Activated gamma-delta T cell treated with Interleukin-2 at 50 U/mL for 16 hours (primary cell): Measurements from ENCODE around the gene DNAL1.

ENCODE experiments used
- DNase-seq: peaks from one replicate; pipeline ENCODE4 v3.0.0-alpha.2; 2020

The DNAL1 gene

DNA sequence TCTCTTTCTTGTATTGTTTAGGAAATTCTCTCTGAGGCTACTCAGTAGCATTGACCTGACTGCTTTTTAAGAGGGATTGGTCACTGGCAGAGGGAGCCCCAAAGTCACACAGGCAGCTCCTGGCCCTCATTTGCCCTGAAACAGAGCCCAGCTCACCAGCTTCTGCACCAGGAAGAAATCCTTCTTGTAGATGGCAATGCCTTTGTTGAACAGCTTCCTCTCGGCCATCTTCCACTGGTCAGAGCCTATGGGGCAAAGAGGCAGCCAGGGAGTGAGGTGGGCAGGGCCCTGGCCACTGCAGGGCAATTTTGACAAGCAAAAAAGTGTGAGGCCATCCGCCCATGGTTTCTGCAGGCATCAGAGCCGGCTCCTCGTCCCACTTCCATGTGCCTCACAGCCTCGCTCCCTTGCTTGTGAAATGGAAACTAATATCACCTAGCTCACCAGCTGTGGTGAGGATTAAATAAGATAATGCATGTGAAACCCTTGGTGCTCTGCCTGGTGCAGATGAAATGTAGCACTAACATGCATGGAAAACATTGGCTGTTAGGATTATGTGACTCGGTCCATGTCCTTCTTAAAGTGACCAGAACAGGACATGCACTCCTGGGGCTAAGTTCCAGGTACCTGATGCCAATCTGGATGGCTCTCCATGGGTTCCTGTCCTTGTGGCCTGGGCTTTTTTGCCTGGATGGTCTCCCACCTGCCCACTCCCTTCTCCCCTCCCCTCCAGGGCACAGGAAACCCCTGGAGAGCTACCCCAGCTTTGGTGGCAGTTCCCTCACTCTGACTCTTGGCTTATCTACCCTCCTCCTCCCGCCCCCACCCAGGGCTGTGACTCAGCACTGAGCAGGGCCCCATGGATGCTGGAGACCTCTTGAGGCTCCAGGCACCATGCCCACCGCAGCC is 80.6 kb downstream of the DNAL1 start:
- no peak for DNase-seq

DNA sequence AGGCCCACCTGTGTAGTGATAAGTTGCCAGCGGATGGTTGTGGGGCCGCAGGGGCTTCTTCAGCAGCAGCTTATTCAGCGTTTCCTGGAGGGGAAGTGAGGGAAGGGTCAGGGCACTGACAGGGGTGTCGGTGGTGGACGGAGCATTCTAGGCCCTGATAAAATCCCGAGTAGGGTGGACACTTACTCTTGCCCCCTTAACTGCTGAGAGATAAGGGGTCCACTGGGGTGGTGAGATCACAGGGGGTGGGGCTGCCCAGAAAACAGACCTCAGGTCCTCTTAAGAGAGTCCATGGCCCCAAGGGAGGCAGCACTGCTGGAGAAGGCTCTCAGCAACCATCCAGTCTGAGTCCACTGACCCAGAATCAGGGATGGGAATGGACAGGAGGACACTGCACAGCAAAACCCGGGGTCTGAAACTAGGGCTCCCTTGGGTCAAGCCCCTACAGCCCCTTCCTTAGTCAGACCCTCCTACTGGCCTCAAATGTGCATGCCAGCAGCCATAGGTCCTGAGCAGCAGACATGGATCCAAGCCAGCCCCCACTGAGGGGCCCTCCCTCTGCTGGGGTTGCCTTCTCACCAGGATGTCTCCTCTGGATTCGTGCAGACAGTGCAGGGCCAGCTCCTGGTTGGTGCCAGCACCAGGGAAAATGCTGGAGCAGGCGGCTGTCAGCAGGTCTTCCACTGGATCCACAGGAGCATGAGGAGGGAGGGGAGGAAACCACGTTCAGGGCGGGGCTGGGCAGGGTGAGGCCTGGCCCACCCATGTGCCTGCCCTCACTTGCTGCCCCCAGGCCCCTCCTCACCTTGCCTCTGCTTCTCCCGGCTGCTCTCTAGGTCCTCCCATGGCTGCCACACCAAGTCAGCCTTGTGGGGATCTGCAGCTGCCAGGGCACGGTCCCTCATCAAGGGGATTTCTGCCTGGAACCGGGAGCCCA is 81.5 kb downstream of the DNAL1 start:
- no peak for DNase-seq

DNA sequence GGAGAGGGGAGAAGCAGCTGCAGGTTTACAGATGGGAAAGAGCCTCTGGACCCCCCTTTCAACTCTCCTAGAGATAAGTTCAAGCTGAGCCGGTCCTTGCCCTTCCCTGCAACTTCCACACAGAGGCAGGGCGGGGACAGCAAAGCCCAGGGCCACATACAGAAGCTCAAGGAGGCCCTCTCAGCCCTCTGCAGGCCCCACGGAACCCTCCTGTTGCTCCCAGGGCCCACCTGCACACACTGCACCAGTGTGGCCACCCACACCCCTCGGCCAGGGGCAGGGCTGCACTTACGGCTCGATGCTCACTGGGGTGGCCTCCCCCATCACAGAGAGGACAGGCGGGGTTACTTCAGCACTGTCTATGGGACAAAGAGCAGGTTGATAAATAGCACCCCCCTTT is 82.4 kb downstream of the DNAL1 start:
- DNase-seq = no peak

DNA sequence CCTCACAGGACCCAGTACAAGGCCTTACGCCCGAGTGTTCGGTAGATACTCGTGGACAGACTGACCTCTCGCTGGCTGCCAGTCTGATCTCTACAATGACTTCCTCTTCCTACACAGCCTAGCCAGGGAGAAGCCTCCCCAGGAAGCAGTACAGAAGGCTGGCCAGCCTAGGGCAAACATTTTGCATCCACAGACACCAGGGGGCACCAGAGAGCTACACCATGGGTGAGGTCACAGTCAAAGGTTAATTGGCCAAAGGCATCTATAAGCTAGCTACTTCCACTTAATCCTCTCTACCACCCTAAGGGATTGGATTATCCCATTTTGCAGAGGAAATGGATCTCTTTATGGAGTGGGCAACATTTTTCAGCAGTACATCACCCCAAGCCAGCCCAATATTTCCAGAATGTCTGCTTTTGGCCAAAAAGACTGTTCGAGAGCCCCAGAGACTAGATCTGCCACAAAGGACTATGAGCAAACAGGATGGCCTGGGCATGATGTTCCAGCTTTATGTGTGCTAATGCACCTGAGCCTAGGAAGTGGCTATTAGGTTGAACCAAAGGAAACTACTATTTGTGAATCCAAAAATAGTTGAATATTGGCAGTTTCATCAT is 84.0 kb downstream of the DNAL1 start:
- DNase-seq = peak; percentile 91

DNA sequence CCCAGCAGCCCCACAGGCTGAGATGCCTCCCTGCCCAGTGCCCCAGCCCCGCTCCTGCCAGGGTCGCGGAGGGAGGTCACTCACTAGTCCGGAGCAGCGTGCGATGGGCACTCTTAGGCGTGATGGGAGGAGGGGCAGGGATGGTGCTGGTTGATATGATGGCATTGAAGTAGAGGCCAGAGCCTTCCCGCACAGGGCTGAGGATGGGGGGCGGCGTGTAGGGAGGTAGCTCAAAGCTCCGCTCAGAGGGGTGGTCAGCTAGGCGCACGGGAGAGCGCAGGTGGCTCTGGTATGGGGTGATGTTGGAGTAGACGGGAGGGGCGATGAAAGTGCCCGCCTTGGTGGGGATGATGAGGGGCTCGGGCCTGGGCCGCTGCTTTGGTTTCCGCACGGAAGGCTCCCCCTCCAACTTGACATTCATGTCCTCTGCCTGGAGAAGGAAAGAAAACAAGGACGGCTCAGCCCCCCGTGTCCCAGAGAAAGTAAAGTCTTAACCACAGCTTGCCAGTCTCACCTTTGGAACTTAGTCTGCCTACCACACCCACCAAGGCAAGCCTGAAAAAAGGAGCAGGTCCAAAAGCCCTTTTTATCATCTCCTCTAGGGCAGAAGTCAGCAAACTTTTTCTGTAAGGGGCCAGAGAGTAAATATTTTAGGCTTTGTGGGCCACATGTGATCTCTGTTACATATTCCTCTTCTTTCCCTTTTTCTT is 84.9 kb downstream of the DNAL1 start:
- no peak for DNase-seq

DNA sequence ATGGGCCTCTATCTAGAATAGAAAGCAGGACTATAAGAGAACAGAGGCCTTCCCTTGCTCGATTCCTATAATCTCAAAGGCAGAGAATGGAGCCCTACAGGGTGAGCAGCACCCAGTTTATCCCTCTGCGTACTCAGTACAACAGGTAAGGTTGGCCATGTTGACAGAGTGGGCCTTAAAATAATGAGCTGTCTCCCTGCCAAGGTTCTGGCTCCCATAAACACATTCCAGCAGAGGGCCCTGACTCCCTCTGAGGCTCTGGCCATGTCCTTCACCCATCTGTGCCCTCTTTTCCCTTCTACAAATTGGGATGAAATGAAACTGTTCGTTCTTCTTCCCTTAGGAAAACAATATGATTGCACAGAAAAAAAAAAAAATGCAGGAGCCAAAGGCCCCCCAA is 86.3 kb downstream of the DNAL1 start:
- no peak for DNase-seq

DNA sequence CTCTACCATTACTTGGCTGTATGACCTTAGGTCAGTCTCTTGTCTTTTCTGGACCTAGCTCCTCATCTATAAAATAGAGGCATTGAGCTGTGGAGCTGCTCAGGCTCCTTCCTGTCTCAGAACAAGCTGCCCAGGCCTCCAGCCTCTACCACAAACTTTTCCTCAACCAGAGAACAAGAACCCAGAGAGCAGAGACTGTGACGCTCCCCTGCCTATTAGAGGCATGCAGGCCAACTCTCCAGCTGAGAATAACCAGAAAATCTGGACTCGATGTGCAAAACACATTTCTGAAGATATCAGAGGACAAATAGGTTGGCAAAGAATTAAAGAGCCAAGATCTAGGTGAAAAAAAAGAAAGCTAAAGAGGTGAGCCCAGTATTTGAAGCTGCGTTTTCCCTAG is 87.2 kb downstream of the DNAL1 start:
- no peak for DNase-seq

DNA sequence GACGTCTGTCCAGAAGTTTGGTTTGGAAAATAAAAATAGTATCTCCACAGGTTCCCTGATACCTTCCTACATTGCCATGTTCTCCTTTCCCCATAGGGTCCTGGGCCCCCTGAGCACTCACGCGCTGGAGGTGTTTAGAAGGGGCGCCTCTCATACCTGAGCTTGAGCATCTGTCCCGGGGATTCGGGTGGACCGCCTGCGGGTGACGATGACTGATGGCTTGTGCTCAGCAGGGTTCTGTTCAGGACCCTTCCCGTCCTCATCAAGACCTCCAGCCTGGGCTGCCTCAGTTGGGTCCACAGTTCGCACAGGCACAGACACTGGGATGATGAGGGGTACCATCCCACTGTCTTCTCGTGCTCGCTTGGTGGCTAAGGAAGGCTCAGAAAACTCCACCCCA is 92.1 kb downstream of the DNAL1 start:
- DNase-seq = no peak

DNA sequence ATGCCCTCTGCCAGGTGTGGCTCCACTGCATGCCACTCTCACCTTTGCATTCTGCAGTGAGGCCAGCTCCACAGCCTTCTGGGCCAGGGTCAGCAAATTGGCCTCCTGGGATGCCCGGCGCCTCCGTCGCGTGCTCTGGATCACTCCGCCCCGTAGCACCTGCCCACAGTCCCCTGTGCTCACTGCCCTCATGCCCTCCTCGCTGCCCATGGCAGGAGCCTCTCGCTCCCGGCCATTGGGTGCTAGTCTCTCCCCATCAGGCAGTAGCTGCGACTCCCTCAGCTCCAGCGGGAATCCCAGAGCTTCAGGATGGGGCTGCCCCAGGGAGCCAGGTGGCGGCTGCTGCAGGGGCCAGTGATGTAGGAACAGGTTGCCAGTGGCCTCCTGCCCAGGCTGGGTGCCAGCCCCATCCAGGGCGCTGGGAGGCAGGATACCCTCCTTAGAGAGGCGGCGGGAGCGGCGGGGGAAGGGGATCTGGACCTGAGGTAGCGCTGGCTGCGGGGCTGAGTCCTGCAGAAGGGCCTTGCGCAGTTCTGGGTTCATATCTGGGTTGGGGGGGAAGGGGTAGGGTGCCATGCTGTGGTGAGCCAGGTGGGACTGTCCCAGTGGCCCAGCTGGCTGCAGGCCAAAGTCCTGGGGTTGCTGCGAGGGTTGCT is 93.9 kb downstream of the DNAL1 start:
- DNase-seq = no peak

DNA sequence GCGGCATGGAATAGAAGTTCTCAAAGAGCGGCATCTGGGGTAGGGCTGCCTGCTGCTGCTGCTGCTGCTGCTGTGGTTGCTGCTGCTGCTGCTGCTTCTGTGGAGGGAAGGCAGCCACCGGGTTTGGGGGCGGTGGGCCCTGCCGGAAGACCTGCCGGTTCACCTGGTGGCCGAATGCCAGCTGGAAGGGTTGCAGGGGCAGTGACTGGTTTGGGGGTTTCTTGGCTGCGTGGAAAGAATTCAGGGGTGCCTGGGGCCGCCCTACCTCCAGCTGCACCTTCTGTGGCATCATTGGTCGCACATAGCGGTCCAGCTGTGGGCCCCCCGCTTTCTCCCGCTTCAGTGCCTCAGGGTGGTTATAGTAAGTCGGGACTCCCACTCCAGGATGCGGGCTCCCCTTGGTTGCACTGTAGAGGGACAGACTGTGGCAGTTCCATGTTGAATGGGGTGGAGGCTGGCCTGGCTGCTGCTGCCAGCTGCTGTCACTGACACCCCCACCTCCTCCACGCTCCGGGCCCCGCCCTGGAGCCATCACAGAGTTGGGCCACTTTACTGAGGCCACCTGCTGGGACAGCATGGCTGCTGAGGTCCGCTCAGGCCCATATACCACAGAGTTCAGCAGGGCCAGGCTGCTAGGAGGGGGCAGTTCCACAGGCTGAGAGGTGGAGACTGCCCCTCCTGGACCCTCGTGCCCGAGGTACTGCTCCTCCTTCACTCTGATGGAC is 94.5 kb downstream of the DNAL1 start:
- DNase-seq = no peak

DNA sequence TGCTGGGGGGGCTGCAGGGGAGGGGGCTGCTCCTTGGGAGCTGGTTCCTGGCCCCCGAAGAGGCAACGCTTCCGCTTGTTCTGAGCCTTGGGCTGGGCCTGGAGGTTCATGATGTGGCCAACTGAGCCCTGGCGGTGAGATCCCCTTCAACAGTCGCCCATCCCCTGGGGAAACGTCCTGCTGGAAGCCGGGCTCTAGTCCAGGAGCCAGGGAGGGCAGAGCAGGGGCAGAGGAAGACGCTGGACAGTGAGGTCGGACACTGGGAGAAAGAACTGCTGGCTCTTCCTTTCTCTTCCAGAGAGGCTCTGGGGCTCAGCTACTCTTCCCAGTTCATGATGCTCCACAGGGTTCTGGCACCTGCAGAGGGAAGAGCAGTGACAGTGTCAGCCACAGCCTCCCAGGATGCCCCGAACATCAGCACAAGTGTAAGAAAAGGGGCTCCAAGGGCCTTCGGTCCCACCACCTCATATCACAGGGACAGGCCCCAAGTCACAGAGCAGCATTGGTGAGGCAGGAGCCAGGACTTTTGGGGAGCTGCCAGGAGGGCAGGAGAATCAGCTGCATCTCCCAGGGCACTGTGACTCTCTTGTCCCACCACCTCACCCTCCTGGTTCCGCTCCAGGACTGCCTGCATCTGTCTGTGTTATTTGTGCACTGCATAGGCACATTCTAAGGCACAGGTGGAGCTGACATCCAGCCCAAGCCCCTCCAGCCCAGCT is 95.3 kb downstream of the DNAL1 start:
- no peak for DNase-seq

DNA sequence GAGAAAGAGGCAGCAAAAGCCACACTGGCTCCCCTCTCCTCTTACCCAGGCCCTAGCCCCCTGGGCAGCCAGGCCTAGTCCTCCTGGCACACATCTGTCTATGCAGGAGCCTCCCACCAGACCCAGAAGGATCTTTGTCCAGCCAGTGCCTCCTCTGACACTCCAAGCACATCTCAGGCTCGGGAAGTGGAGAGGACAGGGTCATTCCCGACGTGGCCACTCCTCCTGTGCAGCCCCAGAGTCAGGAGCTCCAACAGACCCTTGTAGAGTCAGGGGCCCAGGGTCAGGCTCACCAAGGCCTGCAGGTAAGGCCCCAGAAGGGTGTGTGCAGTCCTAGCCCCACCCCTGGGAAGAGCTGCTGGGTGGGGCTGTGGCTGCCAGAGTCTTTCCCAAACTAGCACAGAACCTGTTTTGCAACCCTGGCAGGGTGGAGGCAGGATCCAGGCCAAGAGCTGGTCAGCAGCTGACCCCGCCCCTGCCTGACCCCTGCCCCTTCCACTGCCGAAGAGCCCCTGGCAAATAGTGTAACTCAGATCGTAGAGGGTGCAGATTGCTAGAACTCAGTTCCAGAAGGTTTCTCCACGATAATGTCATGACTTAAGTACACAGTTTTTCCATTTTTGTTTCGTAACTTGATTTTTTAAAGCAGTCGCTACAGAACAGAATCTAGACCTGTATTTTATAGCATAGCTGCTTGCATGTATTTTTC is 96.0 kb downstream of the DNAL1 start:
- no peak for DNase-seq

DNA sequence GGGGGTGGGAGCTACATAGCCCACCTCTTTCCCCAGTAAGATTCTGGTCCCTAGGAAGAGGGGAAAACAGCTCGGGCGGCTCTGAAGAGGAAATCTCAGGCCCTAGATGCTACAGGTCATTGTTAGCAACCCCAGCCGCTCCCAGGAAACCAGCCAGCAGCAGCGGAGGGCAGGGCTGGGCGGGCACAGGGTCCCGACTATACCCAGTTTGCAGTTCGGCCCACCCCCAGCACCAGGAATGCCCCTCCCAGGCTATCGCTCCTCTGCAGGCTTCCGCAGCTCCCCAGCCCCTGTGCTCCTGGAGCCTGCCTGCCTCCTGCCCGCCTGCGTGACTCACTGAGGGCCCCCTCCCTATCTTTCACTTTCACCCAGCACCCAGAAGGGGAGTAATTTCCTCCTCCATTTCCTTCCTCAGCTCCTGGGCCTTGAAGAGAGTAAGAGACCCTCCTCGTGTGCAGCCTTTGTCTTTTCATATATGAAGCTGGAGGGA is 96.6 kb downstream of the DNAL1 start:
- DNase-seq = peak; percentile 63

DNA sequence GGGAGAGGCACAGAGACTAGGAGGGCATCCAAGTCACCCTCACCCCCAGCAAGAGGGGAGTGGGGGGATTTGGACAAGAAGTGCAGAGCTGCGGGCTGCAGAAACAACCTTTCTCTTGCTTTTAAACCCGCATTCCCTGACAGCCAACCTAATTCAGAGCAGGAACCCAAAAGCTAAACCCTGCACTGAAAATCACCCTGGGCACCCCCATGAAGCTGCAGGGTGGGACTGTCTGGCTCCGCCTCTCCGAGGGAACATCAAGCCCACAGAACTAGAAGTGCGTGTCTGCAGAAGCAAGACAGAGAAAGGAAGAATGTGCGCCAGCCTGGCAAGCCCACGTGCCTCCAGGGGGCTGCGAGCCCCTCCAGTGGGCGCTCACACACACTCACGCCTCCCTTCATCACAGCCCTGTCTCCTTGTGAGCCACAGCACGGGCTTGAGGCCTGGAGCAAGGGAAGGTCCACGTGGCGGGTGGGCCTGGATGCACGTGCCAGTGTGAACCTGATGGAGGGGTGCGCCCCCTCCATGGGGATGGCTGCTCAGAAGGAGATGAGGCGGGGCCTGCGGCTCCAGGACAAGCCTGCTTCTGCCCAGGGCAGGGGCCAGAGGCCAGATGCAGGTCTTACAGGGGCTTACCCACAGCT is 97.2 kb downstream of the DNAL1 start:
- DNase-seq = no peak

DNA sequence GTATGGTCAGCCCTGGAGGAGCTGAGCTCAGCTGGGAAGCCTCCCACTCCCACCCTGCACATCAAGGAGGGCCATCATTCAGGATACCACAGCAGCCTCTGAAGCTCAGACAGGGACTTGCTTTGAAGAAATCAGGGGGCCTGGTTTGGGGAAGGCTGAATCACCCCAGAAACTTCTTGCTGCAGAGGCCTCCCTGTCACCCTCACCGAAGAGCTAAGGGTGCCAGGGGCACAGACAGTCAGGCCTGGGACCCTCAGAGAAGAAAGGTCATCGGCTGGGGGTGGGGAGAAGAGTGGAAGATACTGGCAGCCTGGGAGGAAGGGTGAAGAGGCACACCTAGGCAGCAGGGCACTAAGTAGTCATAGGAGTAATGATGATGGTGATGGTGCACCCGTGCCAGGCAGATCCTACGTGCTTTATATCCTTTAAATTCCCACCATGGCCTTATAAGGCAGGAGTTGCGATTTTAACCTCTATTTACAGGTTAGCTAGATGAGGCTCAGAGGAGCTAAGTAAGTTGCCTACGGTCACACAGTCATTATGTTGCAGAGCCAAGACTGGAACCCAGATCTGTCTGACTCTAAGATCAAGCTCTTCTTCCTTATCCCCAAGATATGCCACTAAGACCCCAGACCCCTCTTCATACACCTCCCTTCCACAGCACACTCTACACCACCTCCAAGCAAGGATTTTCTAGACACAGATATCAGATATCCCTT is 97.9 kb downstream of the DNAL1 start:
- DNase-seq = no peak

DNA sequence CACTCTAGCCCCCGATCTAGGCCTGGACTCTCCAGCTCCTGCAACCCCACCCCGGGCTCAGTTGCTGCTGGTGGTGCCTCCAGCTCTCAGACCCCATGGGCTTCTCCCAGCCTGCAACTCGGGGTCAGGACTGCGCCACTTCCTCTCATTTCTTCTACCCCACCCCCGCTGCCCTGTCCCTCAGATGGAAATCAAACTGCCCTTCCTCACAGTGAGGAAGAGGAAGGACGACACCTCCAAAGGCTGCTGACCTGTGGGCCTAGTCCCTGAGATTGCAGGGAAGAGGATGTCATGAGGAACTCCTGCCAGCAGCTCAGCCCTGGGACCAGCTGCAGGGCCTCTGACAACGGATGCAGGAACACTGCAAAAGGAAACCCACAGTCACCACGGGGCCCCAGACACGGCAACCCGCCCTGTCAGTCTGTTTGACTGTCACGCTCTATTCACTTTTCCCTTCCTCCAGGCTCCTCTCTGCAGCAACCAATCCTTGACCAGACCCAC is 98.7 kb downstream of the DNAL1 start:
- peak; percentile 63 for DNase-seq

DNA sequence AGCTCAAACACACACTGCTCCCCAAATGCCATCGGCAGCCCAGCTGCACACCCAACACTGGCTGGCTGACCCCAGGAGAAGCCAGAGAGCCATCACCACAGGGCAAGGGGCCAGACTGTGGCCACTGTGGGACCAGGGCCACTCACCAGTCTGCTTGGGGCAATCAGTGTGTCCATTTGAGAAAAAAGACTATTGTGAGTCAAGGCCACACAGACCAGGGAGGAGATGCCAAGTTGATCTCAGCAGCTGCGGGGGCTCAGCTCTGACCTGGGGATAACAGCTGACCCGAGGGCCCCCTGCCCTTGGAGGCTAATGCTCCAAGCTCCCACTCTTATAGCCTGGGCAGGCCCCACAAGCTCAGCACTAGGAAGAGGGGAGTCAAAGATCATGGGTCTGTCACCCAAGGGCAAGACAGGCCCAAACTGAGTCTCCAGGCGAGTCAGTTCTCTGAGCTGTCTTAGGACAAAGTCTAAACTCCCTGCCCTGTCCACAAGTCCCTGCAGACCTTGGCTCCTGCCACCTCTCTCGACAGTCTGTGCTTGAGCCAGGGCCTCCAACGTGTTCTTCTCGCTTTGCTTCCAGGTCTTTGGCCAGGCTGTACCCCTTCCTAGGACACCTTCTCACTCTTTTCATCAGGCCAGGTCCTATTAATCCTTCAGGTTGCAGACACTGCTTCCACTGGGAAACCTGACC is 99.5 kb downstream of the DNAL1 start:
- no peak for DNase-seq
